Measurements from ENCODE around the gene QARS1.
A peak's percentile ranks its signal among the peaks of the same experiment; 100 is the strongest.

QARS1 gene

GRCh38 chr3:49120096-49120437 lies 15.5 kb upstream of the QARS1 start:
- DNase-seq = no peak

GRCh38 chr3:49119439-49119838 lies 14.9 kb upstream of the QARS1 start:
- no peak for DNase-seq

- no peak for DNase-seq
Observed at GRCh38 chr3:49119036-49119435, 14.5 kb upstream of the QARS1 start.

- no peak for DNase-seq
Observed at GRCh38 chr3:49112262-49112661, 7.7 kb upstream of the QARS1 start.

GRCh38 chr3:49111347-49111746 lies 6.8 kb upstream of the QARS1 start:
- DNase-seq = no peak

GRCh38 chr3:49110780-49111179 lies 6.2 kb upstream of the QARS1 start:
- no peak for DNase-seq

- DNase-seq = no peak
Observed at GRCh38 chr3:49108346-49108745, 3.8 kb upstream of the QARS1 start.

- DNase-seq = no peak
Observed at GRCh38 chr3:49104052-49104426, 518 bp downstream of the QARS1 start.

- DNase-seq = no peak
Observed at GRCh38 chr3:49100046-49100615, 4.4 kb downstream of the QARS1 start.

- DNase-seq = no peak
Observed at GRCh38 chr3:49098910-49099630, 5.5 kb downstream of the QARS1 start.

- DNase-seq = no peak
Observed at GRCh38 chr3:49098429-49098828, 6.1 kb downstream of the QARS1 start.

GRCh38 chr3:49093853-49094767 lies 10.4 kb downstream of the QARS1 start, which contains the start of gene QRICH1:
QRICH1 (minus strand) TSS chr3:49094071; CDS start chr3:49077017, 17,054 bp downstream.
- peak; percentile 97 for DNase-seq

- DNase-seq = peak; percentile 67
Observed at GRCh38 chr3:49092938-49093852, 11.4 kb downstream of the QARS1 start.

- DNase-seq = no peak
Observed at GRCh38 chr3:49081429-49081828, 23.1 kb downstream of the QARS1 start.

GRCh38 chr3:49079270-49079669 lies 25.3 kb downstream of the QARS1 start:
- DNase-seq = no peak

GRCh38 chr3:49076646-49077045 lies 27.9 kb downstream of the QARS1 start:
- no peak for DNase-seq

- DNase-seq = no peak
Observed at GRCh38 chr3:49076116-49076515, 28.4 kb downstream of the QARS1 start.

- DNase-seq = no peak
Observed at GRCh38 chr3:49058011-49058410, 46.5 kb downstream of the QARS1 start.

- no peak for DNase-seq
Observed at GRCh38 chr3:49057268-49057667, 47.3 kb downstream of the QARS1 start.

- peak; percentile 9 for DNase-seq
Observed at GRCh38 chr3:49054344-49054862, 50.2 kb downstream of the QARS1 start.

GRCh38 chr3:49053543-49053942 lies 51.0 kb downstream of the QARS1 start:
- no peak for DNase-seq

All from HCEC 1CT (cell line).